ENCODE results near the gene ARSG.

The ARSG gene

GRCh38 chr17:68463211-68464019, 172.1 kb downstream of the ARSG start:
- no peak overlapping the region for H3K4me3 ChIP-seq (ENCODE audit: low read depth, low read length)

DNA sequence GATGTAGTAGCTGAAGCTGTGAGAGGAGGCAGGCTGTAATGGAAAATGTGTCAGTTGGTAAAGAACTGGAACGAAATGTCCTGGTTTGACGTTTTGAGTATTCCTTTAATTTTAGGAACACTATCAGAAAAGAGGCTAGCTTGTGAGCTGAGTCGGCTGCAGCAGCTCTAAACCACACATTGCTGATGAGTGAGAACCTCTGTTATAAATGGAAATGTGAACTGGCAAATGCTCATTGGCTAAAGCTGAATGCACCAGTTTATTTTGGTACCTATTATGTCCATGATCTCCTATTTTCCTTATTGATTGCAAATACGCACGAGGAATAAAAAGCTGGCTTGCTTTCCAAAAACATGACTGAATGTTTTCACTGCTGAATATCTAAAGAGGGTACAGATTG, 177.0 kb downstream of the ARSG start:
- no peak overlapping the region for H3K4me3 ChIP-seq (ENCODE audit: low read depth, low read length)

DNA sequence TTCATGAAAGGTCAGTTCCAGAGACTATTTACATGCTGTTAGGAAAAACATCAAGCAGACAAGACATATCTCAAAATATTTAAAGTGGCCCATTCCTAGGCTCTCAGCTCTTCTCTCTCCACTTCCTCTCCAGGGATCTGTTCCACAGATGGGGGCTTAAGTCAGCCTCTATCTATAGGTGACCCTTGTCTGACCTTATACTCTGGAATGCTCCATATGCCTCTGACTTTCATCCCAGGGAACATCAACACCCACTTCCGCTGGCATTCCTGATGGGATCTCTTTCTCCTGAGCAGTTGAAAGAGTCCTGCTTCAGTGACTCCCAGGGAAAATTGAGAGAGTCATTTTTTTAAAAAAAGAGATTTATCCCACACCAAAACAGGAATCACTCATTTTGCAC, 177.5 kb downstream of the ARSG start:
- no peak overlapping the region for H3K4me3 ChIP-seq (ENCODE audit: low read depth, low read length)

Data from iPS-11a (cell line).